Measurements from ENCODE around the gene ADGRG2.

- no peak for TF ChIP-seq CTCF (IDR thresholded peaks at IDR 0.05)
- TF ChIP-seq POLR2A (IDR thresholded peaks at IDR 0.05): no peak
- no peak for TF ChIP-seq POLR2AphosphoS5 (IDR thresholded peaks at IDR 0.05)
Measured at GRCh38 chrX:19028560-19028959, 93.7 kb downstream of the ADGRG2 start.

Data from gastroesophageal sphincter (tissue), 3 donors.